EH (cell line): Measurements from ENCODE around the gene CD3E.

Experiments used
- DNase-seq: peaks from one replicate; pipeline ENCODE4 v3.0.0-alpha.2; 2015; ENCODE audit warnings: low read depth

The CD3E gene

DNA sequence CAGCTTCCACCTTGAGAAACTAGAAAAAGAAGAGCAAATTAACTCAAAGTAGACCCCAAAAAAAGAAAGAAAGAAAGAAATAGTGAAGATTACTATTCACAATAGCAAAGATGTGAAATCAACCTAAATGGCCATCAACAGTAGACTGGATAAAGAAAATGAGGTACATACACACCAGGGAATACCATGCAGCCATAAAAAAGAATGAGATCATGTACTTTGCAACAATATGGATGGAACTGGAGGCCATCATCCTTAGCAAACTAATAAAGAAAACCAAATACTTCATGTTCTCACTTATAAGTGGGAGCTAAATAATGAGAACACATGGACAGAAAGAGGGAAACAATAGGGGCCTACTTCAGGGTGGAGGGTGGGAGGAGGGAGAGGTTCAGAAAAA lies 24.2 kb downstream of the CD3E start:
- no peak for DNase-seq

DNA sequence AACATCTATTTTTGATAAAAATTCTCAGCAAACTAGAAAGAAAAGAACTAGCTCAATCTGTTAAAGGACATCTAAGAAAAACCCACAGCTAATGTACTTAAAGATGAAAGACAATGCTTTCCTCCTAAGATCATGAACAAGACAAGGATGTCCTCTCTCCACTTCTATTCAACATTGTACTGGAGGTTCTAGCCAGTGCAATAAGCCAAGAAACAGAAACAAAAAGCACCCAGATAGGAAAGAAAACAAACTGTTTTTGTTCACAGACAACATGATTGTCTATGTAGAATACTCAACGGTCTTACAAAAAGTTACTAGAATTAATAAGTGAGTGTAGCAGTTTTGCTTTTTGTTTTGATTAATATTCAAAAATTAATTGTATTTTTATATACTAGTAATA lies 30.2 kb downstream of the CD3E start:
- no peak for DNase-seq

DNA sequence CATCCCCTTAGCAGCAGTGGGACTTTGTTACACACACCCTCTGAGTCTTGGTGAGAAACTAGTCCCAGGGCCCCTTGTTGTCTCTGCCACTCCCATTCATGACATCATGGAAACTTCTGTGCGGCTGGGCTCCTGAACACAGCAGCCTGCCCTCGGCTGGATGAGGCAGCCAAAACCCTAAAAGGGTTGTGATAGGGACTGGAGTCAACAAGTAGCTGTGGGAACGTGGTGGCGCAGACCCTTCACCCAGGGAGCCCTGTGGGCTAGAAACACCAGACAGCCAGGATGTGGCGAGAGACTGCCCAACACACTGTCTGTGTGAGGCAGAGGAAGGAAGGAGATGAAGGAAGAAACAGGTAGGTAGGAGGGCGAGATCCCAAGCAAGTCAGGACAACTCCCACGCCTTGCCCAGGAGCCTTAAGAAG lies 34.1 kb downstream of the CD3E start:
- DNase-seq = peak; percentile 3

DNA sequence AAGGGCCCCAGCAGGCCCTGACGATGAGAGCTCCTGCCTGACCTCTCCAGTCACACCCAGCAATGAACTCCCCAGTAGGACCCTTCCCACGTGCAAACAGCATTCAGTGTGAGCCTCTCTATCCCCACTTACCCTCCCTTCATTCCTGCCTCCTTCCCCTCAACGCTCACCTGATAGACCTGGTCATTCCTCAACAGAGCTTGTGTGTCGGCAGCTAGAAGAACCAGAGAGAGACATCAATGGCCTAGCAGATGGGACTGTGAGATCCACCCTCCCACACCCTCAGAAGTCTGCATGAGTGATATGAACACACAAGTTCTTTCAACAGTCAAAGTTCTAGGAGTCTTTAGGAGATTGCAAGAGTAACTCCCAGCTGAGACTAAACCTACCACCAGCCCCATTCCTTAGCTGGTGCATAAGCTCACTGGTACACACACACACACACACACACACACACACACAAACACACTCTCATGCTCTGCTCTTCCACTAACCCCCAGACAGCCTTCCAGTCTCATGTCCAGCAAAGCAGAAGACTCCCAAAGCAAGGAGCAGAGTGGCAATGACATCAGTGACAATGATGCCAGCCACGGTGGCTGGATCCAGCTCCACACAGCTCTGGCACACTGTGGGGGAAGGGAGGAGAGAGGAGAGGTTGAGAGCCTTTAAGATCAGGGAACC lies 34.9 kb downstream of the CD3E start:
- no peak for DNase-seq

DNA sequence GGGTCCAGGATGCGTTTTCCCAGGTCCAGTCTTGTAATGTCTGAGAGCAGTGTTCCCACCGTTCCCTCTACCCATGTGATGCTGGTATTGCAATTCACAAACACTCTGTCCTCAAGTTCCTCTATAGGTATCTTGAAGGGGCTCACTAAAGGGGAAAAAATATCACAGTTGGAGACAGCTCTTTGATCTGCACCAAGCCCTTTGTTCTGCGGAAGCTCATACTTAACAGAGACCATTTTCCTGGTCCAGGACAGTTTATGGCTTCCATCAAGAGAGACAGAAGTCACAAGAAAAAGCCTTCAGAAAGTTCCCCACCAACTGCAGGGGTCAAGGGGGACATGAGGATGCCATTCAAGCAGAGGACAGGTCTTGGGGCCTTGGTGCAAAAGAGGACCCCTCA lies 35.9 kb downstream of the CD3E start:
- no peak for DNase-seq

DNA sequence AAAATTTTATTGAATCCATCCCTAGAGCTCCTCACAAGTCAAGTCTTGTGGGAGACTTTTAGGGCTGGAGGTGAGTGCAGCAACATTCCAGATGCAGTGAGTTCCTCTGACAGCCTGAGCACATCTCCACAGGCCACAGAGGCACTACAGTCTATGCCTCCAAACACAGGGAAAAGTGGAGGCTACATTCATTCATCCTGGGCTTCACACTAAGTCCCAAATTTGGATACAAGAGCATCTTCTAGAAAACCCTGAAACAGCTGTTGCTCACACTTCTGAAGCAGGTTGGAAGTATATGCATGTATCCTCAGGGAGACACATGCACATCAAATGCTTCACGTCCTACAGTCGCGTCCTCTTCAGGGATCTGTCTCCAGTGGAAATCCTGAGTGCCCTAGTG lies 36.7 kb downstream of the CD3E start:
- DNase-seq = no peak

DNA sequence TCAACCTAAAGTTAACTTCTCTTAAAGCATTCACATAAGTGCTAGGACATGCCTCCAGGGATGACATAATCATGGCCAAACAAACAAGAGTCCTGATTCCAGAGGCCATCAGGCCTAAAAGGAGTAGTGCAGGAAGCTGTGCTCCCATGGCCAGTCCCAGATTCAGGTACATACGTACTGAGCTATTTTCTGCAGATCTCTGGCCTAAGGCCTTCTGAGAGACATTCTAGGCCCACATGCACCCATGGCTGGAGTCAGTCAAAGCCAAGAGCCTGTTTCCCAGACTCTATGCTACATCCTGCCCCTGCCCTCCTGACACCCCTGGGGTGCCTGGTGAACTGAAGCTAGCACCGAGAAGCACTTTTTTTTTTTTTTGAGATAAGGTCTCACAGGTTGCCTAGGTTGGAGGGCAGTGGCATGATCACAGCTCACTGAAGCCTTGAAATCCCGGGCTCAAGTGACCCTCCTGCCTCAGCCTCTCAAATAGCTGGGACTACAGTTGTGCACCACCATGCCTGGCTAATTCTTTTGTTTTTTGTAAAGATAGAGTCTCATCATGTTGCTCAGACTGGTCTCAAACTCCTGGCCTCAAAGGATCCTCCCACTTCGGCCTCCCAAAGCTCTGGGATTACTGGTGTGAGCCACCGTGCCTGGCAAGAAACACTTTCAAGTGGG lies 37.4 kb downstream of the CD3E start:
- DNase-seq = no peak

DNA sequence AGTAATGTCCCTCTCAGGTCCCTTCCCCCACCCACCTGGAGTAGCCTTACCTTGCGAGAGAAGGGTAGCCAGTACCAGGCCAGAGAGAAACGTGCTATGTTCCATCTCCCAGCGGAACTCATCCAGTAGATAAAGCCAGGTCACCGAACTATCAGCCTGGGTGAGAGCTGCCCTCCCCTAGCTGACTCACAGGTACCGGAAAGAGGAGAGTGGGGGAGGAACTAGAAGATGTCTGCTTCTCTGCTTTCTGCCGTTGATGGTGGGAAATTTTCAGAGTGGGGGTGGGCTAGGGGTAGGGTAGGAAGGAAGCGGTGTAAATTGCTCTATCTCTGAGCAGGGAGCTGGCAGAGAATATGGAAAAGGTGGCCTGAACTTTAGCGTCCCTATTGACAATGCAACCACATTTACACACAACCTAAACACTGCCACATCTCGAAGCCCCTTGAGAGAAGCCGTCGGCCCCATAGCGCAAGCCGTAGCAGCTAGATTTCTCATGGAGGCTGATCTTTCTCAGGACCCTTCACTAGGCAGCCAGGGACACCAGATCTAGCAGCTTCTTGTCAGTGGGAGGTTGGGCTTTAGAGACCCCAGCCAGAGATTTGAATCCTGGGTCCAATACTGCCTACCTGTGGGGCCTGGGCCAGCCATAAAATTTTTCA lies 38.1 kb downstream of the CD3E start, which contains the start of gene CD3D:
Gene CD3D, minus strand, starts transcription at position 203 of the 659 bp plus-strand sequence. Its CDS starts 98 bp downstream, at position 105.
- no peak for DNase-seq

DNA sequence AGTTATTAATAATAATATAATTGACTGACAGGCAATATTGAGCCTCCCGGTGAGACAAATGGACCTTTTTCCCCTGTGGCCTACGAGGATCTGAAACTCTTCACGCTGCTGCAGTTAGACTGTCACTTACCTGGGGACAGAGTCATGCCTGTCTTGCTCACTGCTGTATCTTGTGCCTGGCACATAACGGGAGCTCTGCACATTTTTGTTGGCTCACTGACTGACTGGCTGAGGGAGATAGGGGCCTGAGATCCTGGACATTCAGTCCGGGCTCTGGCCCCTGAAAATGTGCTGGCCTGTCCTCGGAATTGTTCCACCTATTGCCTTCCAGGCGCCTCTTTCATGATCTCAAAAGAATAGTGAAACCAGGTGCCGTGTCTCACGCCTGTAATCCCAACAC lies 38.7 kb downstream of the CD3E start:
- no peak for DNase-seq

DNA sequence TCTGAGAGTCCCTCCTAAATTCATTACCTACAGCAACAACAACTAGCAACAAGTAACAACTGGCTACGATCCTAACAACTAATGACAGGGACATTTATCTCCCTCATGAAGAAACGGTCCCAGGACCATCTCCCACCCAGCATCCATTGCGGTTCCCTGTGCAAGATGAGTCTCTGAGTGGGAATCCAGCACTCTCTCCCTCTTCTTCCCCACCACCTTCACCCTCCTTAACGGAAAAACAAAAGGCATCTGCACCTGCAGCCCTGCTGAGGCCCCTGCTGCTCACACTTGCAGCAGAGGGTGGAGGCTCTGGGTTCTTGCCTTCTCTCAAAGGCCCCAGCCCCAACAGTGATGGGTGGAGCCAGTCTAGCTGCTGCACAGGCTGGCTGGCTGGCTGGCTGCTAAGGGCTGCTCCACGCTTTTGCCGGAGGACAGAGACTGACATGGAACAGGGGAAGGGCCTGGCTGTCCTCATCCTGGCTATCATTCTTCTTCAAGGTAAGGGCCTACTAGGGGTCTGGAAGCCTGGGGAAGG lies 39.5 kb downstream of the CD3E start, which contains the start of gene CD3G:
Gene CD3G, plus strand, starts transcription at position 364 of the 535 bp plus-strand sequence. Its CDS starts 80 bp downstream, at position 444.
- DNase-seq = no peak

DNA sequence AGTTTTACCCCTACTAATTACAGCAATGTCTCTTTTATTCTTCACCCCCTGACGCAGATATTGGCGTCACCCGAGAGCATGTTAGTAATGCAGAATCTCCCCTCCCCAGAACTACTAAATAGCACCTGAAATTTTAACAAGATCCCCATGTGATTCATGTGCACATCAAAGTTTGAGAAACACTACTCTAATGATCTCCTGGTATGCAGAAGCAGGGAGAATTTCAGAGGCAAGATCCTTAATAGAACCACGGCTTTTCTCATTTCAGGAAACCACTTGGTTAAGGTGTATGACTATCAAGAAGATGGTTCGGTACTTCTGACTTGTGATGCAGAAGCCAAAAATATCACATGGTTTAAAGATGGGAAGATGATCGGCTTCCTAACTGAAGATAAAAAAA lies 44.9 kb downstream of the CD3E start:
- DNase-seq = no peak

DNA sequence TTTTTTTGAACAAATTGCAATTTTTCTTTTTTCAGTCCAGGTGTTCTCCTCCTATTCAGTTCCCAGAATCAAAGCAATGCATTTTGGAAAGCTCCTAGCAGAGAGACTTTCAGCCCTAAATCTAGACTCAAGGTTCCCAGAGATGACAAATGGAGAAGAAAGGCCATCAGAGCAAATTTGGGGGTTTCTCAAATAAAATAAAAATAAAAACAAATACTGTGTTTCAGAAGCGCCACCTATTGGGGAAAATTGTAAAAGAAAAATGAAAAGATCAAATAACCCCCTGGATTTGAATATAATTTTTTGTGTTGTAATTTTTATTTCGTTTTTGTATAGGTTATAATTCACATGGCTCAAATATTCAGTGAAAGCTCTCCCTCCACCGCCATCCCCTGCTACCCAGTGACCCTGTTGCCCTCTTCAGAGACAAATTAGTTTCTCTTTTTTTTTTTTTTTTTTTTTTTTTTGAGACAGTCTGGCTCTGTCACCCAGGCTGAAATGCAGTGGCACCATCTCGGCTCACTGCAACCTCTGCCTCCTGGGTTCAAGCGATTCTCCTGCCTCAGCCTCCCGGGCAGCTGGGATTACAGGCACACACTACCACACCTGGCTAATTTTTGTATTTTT lies 48.7 kb downstream of the CD3E start:
- peak; percentile 23 for DNase-seq

DNA sequence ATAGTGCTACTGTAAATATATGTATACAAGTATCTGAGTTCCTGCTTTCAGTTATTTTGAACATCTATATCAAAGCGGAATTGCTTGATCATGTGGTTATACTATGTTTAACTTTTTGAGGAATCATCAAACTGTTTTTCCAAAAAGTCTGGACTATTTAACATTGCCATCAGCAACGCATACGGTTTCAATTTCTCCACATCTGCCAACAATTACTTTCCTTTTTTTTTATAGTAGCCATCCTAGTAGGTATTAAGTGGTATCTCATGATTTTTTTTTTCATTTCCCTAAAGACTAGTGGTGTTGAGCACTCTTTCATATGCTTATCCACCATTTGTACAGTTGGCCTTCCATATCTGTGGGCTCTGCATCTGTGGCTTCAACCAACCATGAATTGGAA lies 53.5 kb downstream of the CD3E start:
- peak; percentile 23 for DNase-seq

DNA sequence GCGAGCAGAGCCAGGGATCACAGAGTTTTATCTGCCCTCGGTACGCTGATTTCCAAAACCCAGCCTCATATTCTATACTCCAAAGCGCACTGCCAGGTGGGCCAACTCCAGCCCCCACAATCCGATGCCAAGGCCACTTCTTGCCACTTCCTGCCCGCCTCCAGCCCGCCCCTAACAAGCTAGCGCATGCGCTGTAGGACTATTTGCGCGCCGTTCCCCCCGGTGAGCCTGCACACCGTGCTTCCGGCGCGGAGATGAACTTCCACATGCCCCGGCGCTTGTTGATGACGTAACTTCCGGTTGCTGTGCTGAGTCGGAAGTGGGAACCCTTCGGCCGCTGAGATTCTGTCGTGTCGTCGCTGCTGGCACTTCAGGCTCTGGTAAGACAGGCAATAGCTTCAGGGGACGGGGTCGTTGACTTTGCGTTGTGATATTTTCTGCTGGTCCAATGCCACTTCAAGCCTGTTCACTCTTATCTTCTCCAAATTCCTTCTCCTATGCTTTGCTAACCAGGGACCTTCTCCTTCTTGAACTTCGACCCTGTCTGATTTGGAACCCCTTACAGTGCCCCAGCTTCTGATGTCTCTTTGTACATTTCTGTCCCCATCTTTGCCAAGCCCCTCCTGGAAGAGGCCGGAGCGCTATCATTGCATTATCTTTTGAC lies 54.9 kb downstream of the CD3E start, which contains the start of gene UBE4A:
Gene UBE4A, plus strand, starts transcription at position 306 of the 664 bp plus-strand sequence. CDS start 5,481 bp downstream, outside the sequence.
- peak; percentile 92 for DNase-seq

DNA sequence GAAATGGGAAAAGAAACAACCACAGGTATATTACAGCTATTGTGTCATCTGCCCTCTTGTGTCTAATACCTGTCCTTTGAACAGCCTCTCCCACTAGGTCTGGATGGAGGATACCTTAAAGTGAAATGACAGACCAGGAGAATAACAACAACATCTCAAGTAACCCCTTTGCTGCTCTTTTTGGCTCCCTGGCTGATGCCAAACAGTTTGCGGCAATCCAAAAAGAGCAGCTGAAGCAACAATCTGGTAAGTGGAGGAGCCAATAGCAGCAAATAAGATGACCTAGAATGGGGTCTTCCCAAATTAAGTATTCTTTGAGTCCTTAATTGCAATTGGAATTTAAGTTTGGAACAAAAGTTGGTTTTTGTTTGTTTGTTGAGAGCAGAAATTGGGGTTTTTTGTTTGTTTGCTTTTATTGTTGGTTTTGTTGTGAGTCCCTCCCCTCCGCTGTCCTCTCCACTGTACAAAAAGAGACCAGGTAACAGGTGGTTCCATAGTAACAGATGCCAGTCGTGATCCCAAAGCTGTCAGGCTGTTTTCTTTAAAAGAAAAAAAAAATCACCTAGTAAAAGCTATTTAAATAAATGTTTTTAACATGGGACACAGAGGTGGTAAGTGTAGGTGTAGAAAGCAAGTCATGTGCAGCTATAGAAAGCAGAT lies 60.6 kb downstream of the CD3E start:
- no peak for DNase-seq
